Glutamatergic neuron (in vitro differentiated cells): Measurements from ENCODE around the gene NUSAP1. TPM values are rescaled to one million over a fixed set of nuclear protein-coding genes. Genes with fewer than 3 reads are reported as not detected.
"Not testable (repeated sequence)": the region's sequence is repeated elsewhere in the genome, so short reads cannot be mapped to it uniquely, and the experiment has no call there.

Source experiments
- DNase-seq: peaks from one replicate; pipeline ENCODE4 v3.0.0; 2022
- H3K27ac Mint-ChIP-seq: one replicate; pipeline ENCODE4 v1.8.0; 2020; ENCODE audit warnings: mild to moderate bottlenecking, mixed read lengths, inconsistent platforms; ENCODE audit not compliant: unreplicated experiment
- H3K27me3 Mint-ChIP-seq: one replicate; pipeline ENCODE4 v1.8.0; 2020; ENCODE audit warnings: mild to moderate bottlenecking, moderate library complexity, mixed read lengths, inconsistent platforms; ENCODE audit not compliant: unreplicated experiment
- H3K36me3 Mint-ChIP-seq: one replicate; pipeline ENCODE4 v1.8.0; 2020; ENCODE audit warnings: mild to moderate bottlenecking, mixed read lengths, inconsistent platforms; ENCODE audit not compliant: unreplicated experiment
- H3K4me1 Mint-ChIP-seq: one replicate; pipeline ENCODE4 v1.8.0; 2020; ENCODE audit warnings: mild to moderate bottlenecking, low read depth, mixed read lengths, inconsistent platforms; ENCODE audit not compliant: unreplicated experiment
- H3K4me3 Mint-ChIP-seq: one replicate; pipeline ENCODE4 v1.8.0; 2020; ENCODE audit warnings: mild to moderate bottlenecking, mixed read lengths, inconsistent platforms; ENCODE audit not compliant: unreplicated experiment
- H3K9me3 Mint-ChIP-seq: one replicate; pipeline ENCODE4 v1.8.0; 2020; ENCODE audit warnings: mild to moderate bottlenecking, moderate library complexity, mixed read lengths, inconsistent platforms; ENCODE audit not compliant: unreplicated experiment
- total RNA-seq: library from RNA; stranded (reverse); fragmentation: NEBNext Ultra II Directional; extraction: Animal tissue kit (Norgen Biotek cat#: 25700); gene quantifications from one replicate; pipeline ENCODE4 v1.2.1, GENCODE V29; 2021; ENCODE audit not compliant: unreplicated experiment
- TF ChIP-seq, protein P1 (sequence below): fragments of 200-600 bp; sonication (generic); IDR thresholded peaks from one replicate; pipeline ENCODE4 v1.5.0; 2021; ENCODE audit not compliant: partially characterized antibody, unreplicated experiment

NUSAP1 gene
- total RNA-seq, 1 donor from 2014 or later, result 19.3 TPM

- Mint-ChIP-seq H3K4me1 (no peaks in the 10 kb centered on the region), H3K27me3 (no peaks in the 10 kb centered on the region), H3K36me3 (no peaks in the 10 kb centered on the region), H3K27ac (no peak overlapping the region), H3K9me3 (peaks cover 2% of the 10 kb centered on the region), H3K4me3 (no peak overlapping the region)
- DNase-seq, result no peak
- TF ChIP-seq, protein P1, sequence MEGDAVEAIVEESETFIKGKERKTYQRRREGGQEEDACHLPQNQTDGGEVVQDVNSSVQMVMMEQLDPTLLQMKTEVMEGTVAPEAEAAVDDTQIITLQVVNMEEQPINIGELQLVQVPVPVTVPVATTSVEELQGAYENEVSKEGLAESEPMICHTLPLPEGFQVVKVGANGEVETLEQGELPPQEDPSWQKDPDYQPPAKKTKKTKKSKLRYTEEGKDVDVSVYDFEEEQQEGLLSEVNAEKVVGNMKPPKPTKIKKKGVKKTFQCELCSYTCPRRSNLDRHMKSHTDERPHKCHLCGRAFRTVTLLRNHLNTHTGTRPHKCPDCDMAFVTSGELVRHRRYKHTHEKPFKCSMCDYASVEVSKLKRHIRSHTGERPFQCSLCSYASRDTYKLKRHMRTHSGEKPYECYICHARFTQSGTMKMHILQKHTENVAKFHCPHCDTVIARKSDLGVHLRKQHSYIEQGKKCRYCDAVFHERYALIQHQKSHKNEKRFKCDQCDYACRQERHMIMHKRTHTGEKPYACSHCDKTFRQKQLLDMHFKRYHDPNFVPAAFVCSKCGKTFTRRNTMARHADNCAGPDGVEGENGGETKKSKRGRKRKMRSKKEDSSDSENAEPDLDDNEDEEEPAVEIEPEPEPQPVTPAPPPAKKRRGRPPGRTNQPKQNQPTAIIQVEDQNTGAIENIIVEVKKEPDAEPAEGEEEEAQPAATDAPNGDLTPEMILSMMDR, result no peak
These were observed 23.3 kb upstream of the NUSAP1 start for GRCh38 chr15:41309226-41309905.

DNA sequence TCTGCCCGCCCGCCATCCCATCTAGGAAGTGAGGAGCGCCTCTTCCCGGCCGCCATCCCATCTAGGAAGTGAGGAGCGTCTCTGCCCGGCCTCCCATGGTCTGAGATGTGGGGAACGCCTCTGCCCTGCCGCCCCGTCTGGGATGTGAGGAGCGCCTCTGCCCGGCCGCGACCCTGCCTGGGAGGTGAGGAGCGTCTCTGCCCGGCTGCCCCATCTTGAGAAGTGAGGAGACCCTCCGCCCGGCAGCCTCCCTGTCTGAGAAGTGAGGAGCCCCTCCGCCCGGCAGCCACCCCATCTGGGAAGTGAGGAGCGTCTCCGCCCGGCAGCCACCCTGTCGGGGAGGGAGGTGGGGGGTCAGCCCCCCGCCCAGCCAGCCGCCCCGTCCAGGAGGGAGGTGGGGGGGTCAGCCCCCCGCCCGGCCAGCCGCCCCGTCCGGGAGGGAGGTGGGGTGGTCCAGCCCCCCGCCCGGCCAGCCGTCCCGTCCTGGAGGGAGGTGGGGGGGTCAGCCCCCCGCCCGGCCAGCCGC lies 11.8 kb upstream of the NUSAP1 start:
- not testable (repeated sequence) for H3K4me1 Mint-ChIP-seq, H3K27me3 Mint-ChIP-seq, DNase-seq, H3K4me3 Mint-ChIP-seq, H3K9me3 Mint-ChIP-seq, H3K36me3 Mint-ChIP-seq, H3K27ac Mint-ChIP-seq

DNA sequence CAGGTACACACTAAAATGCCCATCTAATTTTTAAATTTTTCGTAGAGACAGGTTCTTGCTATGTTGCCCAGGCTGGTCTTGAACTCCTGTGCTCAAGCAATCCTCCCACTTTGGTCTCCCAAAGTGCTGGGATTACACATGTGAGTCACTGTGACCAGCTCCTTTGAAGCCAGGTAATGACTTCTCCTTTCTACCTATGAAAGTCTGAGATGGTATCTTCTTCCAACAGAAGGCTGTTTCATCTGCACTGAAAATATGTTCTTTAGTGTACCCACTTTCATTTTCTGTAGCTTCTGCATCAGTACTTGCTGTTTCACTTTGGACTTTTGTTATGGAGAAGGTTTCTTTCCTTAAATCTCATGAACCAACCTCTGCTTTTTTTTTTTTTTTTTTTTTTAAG lies 9.1 kb upstream of the NUSAP1 start:
- no peaks in the 10 kb centered on the region for H3K4me1 Mint-ChIP-seq
- H3K4me3 Mint-ChIP-seq, result no peak overlapping the region
- peaks cover 3% of the 10 kb centered on the region for H3K27me3 Mint-ChIP-seq
- TF ChIP-seq, protein P1, result no peak
- DNase-seq, result no peak
- peaks cover 8% of the 10 kb centered on the region for H3K36me3 Mint-ChIP-seq
- no peak overlapping the region for H3K27ac Mint-ChIP-seq
- peaks cover 4% of the 10 kb centered on the region for H3K9me3 Mint-ChIP-seq

GRCh38 chr15:41331281-41331680 lies 1.4 kb upstream of the NUSAP1 start:
- TF ChIP-seq, protein P1, result no peak
- DNase-seq, result no peak
- peaks cover 2% of the 10 kb centered on the region for H3K27me3 Mint-ChIP-seq
- H3K9me3 Mint-ChIP-seq, result peaks cover 3% of the 10 kb centered on the region
- H3K27ac Mint-ChIP-seq, result no peak overlapping the region
- H3K36me3 Mint-ChIP-seq, result no peaks in the 10 kb centered on the region
- H3K4me1 Mint-ChIP-seq, result no peaks in the 10 kb centered on the region
- H3K4me3 Mint-ChIP-seq, result peak overlapping the region; percentile 100

DNA sequence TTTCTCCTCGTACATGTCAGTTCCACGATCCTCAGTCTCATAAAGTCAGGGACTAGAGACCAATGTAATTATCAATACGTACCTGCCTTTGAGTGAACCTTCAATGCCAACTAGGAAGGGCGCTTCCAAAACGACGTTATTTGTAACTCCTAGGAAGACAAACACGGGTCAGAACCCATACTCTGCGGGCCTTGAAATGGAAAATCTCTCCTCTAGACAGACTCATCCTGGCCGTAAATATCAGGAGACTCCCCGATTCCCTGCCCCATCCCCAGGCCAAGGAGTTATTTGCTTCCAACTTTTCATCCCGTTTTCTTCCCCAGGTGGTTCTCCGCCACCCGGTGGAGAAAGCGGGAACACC lies 868 bp upstream of the NUSAP1 start:
- Mint-ChIP-seq H3K27ac (peak overlapping the region; percentile 52), H3K4me3 (peak overlapping the region; percentile 100), H3K4me1 (no peaks in the 10 kb centered on the region), H3K9me3 (peaks cover 3% of the 10 kb centered on the region), H3K27me3 (peaks cover 2% of the 10 kb centered on the region), H3K36me3 (no peaks in the 10 kb centered on the region)
- no peak for DNase-seq
- TF ChIP-seq, protein P1, result no peak
